HG02973 (cell line): ENCODE data around the gene RGS7.
"Not testable (repeated sequence)": the region's sequence is repeated elsewhere in the genome, so short reads cannot be mapped to it uniquely, and the experiment has no call there.

Experiments used
- ATAC-seq: cut with Tn5 transposase; IDR thresholded peaks from one replicate; pipeline ENCODE4 v1.9.1; 2021; ENCODE audit warnings: moderate library complexity; ENCODE audit not compliant: unreplicated experiment

The RGS7 gene

DNA sequence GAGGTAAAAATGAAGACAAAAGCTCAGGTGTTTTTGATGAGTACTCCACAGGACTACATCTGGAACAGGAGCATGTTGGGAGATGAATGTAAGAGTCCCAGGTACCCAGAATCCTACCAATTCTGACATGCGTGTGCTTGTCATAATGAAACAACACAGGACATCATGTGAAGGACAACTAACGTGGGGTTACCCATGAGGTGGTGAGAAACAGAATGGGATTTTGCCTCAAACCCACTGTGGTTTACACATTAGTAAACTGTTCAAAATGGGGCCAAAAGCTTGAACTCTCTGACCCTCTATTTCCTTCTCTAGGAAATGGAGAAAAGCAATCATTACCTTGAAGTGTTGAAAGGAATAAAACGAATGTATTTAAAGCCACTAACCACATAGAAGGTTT lies 266.2 kb downstream of the RGS7 start:
- ATAC-seq, result no peak

DNA sequence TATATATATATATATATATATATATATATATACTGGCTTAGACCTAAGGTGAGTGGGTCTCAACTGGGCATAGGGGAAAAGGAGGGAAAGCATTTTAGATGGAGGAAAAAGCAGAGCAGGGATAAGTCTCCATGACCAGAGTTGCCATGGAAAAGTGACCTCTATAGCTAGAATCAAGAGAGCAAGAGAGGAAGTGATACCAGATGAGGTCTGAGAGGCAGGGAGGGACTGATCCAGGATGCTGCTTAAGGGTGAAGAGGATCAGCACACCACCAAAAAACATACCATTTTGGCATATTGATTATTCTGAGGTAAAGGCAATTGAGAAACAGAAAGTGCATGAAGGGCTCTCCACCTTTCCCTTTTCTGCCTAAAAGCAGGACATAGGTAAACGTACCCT lies 267.9 kb downstream of the RGS7 start:
- not testable (repeated sequence) for ATAC-seq

DNA sequence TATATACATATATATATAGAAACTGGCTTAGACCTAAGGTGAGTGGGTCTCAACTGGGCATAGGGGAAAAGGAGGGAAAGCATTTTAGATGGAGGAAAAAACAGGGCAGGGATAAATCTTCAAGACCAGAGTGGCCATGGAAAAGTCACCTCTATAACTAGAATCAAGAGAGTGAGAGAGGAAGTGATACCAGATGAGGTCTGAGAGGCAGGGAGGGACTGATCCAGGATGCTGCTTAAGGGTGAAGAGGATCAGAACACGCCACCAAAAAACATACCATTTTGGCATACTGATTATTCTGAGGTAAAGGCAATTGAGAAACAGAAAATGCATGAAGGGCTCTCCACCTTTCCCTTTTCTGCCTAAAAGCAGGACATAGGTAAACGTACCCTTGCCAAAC lies 268.9 kb downstream of the RGS7 start:
- ATAC-seq, result not testable (repeated sequence)

DNA sequence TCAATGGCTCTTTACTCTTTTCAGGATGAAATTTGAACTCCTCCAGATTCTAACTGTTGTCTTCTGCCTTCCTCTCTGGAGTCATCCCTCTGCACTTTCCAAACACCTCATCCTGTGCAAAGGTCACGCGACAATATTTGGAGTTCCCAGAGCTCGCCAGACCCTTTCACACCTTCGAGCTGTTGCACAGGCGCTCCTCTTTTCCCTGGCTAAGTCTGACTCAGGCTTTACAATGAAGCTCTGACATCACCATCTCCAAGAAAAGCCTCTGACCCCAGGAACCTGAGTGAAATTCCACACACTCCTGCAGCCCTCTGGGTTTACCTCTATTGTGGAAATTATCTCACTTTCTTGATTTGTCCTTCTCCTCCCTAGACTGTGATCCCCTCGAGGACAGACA lies 270.3 kb downstream of the RGS7 start:
- ATAC-seq, result no peak

DNA sequence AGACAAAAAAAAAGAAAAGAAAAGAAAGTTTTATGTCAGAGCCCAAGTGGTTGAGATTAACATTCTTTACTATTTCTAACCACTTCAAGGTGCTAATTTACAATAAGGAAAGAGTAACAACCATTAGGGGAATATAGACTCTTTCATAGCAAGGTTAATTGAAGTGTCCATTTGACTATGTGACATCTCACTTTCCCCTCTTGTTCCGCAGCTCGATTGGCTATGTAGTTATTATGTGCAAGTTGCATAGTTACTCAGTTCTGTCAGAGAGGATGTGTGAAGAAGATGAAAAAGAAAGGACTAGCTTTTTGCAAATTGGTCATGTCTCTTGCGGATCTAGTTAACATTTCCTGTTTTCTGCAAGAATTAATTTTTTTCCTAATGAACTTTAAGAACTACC lies 273.7 kb downstream of the RGS7 start:
- ATAC-seq, result no peak

DNA sequence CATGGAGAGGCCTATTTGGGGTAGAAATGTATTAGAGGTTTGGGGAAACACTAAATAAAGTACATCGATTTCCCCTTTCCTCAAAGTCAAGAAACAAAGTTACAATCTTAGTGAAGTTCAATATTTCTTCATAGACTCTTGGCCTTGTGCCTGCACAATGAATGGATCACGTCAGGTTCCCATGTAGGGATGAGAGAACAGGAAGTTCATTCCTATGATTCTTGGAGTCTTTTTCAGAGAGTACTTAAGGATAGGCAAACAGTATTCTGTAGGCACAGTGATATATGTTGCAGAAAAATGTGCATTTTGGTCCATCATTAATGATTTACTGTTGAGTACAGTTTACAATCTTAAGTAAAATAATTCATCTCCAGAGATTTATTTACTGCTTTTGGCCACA lies 275.5 kb downstream of the RGS7 start:
- ATAC-seq, result no peak

DNA sequence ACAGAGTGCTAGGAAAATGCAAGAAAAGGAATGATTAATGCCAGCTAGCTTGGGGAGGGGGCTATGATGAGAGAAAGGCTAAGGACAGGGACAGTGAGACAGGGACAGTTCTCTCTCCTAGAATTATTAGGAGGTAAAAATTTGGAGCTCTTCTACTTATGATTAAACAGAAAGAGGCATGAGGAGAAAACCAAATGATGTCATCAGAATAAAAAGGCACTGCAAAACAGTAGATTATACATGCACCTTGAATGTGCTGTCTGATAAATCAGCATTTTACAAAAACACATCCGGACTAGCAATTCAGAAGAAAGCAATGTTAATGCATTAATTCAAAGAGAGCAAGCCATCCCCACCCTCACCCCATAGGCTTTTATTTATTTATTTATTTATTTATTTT lies 277.5 kb downstream of the RGS7 start:
- ATAC-seq, result no peak

DNA sequence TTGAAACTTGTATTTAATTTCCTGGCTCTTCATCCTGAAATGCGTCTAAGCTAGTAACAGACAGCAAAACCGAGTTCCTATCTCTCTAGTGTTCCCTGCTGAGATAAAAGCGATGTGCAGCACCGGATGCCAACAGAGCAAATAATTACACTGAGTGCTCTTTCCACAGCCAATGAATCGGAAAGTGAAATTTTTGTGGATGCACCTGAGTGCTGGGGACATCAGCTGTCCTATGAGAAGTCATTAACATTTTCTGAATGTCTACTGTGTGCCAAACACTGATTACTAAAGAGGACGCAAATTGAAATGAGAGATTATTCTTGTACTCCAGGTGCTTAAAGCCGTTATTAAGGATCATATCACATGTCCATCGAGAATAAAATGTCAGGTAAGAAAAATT lies 278.0 kb downstream of the RGS7 start:
- no peak for ATAC-seq

DNA sequence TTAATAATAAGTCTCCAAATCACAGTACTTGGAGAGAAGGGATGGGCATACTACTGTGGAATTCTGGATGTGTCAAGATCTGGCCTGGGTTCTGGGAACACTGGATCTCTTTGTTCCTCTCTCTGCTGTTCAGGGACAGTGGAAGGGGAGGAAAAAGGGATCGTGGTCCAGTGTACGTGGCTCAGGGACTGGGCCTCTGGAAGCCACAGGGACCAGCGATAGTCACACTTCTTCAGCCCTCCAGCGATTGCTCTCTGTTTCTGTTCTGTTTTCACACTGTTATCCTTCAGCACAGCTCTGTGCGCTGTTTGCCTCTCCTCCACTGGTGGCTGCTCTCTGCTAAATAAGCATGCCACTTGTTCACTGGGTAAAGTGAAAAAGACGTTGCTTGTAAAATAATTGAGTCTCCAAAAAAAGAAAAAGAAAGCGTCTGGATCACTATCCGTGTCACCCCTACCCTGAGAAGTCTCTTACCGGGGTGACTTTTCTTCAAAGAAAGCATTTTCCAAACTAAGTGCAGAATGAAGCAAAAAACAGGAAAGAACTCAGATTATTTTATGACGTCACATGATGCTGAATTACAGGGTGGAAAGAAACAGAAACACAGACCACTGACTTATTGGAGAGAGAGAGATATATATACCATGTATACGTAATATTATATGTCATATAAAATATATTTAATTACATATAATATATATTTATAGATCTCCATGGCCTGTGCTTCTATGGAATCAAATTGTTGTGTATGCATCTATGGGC lies 279.4 kb downstream of the RGS7 start:
- ATAC-seq, result no peak

DNA sequence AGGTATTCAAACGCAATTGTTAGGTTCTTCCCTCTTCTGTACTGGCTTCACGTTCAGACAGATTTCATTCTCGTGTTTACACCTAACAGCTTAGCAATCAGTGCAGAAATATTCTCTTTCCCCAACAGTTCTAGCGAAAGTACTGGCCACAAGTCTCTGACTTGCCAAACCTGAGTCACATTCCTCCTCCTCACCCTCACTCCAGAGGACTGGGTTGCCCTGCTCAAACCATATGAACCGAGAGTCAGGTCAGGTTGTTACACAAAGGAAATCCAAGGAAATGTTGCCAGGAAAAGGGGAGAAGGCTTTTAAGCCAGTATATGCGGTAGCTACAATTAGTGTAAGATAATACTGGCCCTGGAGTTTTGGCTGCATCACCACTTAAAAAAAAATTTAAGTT lies 282.5 kb downstream of the RGS7 start:
- no peak for ATAC-seq

DNA sequence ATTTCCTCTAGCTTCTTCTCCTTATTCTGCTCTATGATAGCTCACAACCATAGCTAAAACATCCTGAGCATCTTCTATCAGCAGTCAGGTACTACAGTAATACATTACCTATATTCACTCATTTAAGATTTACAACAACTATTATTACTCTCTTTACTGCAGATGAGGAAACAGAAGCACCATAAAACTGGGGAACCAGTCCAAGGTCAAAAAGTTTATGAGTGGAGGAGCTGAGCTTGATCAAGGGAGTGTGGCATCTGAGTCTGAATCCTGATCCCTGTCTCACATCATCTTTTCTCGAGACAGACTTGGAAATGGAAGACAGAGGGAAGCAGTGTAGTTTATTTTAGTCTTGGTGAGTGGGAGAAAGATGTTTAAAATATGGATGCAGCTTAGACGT lies 288.6 kb downstream of the RGS7 start:
- no peak for ATAC-seq

DNA sequence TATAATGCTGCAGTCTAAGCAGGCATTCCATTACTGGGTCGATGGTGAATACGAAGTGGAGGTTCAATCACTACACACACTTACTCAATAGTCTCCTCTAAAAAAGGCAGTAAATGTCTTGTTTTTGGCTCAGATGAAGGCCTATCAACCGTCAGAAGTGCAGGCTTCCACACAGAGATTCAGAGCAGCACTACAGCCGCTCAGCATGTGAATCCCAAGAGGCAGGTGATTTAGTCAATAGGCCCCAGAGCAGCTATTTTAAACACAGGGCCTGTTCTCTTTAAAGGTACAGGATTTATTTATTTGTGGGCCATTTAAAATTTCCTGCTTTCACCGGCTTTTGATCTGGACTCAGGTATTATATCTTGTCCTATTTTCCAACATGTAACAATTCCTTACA lies 293.7 kb downstream of the RGS7 start:
- ATAC-seq, result no peak

DNA sequence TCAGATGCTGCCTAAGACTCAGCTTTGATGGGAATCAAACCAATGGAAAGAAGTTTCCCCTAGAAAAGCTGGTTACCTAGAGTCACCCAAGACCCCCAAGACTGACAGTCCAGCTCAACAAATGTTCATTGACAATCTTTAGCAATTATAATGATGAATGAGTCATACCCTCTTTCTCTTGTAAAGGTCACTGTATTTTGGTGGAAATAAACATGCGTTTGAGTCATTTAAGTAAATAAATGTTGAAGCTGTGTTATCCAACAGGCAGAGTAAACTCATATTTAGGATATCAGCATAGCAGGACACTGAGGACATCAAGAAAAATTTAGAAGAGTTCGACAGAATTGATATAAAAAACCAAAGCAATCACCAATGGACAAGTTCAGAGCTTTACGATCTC lies 295.9 kb downstream of the RGS7 start:
- no peak for ATAC-seq

DNA sequence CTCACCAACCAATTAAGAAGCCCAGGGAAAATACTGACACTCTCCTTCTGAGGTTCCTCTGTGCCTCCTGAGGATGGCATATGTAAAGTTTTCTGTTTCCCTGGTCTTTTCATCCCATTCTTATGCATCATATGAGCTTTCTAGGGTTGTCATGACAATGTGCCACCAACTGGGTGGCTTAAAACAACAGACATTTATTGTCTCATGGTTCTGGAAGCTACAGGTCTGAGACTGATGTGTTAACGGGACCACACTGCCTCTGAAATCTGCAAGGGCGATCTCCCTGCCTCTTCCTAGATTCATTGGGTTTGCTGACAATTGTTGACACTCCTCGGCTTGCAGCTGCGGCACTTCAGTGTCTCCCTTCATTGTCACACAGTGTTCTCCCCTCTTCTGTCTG lies 308.4 kb downstream of the RGS7 start:
- no peak for ATAC-seq

DNA sequence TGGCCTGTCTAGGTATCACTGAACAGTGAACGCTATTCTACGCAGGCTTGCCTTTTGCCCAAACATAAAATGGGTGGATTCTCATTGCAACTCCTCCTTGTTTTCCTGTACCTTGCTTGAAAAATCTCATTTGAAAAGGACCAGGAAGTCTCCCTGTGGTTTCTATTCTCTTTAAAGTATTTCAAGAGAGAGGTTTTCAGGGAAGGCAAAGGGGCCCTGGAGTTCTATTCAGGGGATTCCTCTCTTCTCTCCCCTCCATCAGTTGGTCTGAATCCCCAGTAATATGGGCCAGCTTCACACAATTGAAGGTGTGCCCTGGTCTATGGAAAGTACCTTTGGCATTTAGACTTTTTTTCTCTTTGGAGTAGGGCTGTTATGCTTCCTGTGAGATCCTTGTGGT lies 311.3 kb downstream of the RGS7 start:
- ATAC-seq, result no peak

DNA sequence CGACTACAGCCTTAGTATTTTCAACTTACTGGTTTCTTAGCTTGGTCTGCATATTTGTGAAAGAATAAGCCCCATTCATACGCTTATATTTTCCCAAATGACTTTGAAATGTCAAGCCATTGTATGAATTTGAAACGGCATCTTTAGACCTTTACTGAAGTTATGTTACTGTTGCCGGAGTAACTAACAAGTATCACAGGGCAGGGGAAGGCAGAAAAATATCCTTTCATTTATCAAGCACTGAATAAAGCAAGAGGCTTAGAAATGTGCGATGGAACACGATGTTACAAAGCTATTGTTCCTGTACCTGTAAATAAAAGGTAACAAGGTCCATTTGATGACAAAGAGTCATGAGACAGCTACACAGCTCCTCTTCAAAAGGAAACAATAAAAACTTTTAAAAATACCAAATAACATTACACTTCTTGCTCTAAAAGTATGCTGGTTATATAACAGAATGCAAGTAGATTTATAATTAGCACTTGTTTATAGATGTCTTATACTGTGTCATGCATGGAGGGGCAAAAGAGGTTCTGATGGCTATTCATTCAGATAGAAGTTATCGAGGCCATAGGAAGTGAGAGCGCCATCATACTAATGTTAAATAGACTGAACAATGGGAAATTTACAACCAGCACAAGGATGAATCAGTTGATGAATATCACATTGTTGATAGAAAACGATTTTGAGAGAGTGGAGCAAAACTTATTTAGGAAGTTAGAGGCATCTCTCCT lies 322.6 kb downstream of the RGS7 start:
- ATAC-seq, result no peak

DNA sequence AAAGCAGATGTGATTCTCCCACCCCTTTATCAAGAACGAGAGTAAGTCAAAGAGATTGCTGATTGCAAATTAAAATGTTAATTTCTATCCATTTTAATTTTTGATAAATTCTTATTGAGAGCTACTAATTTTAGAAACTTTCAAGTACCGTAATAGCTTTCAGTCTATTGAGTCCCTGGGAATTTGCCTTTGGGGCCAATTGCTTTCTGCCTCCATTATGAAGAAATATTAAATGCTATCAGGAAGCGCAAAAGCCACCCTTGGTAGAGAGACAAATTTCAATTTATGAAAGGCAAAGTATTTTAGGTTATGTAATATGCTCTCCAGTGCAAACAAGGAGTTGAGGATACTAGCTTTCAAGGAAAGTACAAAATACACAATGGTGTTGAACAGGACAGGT lies 332.2 kb downstream of the RGS7 start:
- no peak for ATAC-seq

DNA sequence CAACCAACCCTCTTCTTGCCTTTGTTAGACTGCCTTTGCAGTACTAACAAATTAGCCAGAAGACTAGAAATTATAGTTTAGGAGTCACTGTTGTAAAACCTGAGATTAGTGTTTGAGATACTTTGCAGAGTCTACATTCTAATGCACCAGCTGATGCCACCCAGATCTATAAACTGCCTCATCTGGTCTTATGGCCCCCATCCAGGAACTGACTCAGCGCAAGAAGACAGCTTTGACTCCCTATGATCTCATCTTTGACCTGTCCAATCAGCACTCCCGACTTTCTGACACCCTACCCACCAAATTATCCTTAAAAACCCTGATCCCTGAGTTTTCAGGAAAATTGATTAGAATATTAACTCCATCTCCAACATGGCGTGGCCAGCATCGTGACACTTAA lies 334.6 kb downstream of the RGS7 start:
- no peak for ATAC-seq

DNA sequence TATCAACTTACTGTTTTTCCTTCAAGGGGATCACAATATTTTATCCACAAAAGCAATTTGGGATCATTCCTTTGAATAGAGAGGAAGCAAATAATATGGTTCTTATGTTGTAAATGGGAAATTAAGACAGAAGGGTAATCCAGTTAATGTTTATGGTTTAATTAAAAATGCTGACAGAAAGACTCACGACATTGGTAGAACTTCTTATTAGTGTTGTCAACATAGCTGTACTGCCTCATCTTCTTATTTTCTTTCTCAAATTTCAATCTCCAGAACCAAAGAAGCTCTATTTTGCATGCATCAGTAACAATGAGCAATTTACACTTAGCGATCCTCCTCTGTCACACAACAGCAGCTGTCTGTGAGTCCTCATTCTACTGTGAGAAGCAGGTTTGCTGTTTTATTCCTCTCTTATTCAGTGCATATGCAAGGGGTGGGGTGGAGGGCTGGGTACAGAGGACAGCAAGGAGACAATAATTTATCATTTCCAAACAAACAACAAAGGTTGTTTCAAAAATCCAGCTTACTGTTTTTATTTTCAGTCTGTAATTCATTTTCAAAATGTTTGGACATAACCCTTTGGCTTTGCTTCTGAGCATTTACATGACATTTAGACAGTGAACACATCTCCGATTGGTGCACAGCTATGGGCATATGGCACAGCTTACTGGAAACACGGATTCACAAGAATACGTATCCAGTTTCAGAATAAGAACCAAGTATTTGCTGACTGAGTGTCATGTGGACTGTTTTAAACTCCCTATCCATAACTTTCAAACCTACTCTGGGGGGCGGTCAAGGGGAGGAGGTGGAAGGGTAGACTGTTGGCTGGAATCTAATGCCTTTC lies 335.9 kb downstream of the RGS7 start:
- no peak for ATAC-seq

DNA sequence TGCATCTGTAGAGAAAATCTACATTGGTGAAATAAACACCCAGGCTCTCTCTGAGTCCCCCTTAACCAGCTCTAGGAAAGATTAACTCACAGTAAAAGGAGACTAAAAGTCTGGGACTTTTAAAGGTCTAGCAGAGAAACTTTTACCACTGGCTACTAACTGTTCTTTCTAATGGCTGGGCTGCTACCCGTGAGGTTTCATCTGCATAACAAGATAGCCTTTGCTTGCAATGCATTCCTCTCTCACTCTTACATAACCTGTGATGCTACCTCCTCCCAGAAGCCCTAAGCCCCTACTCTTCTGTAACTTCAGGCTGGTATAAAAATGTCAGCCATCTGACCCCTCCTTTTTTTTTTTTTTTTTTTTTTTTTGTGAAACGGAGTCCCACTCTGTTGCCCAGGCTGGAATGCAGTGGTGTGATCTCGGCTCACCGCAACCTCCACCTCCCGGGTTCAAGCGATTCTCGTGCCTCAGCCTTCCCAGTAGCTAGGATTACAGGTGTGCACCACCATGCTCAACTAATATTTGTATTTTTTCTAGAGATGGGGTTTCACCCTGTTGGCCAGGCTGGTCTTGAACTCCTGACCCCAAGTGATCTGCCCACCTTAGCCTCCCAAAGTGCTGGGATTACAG lies 344.2 kb downstream of the RGS7 start:
- no peak for ATAC-seq

DNA sequence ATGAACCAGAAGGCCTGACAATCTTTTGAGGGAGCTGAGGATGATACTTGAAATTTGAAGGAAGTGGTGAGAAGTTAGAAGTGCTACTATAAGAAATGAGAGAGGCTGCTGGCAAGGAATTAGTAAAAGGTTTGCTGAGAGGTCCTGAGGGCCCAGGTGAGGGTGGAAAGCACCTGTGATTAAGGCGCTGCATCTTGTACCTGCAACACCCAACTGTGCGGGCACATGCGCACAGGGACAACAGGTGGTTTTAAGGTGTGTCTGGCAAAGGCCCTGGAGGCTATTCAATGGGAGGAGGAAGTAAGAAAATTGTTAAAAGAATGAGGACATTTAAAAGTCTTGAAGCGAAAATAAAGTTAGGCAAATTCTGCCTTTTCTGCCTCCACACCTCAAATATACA lies 349.3 kb downstream of the RGS7 start:
- ATAC-seq, result no peak
